Type B pancreatic cell (in vitro differentiated cells): ENCODE results near the gene DSCAM. TPM values are rescaled to one million over a fixed set of nuclear protein-coding genes. Genes with fewer than 3 reads are reported as not detected.

Source experiments
- DNase-seq: peaks from one replicate; pipeline ENCODE4 v3.0.0; 2021; ENCODE audit warnings: mixed read lengths; ENCODE audit not compliant: unreplicated experiment; ENCODE audit errors: extremely low spot score
- H3K27ac Mint-ChIP-seq: 2 replicates; pipeline ENCODE4 v1.8.0; 2021; ENCODE audit warnings: mild to moderate bottlenecking, mixed read lengths
- H3K27me3 Mint-ChIP-seq: 2 replicates; pipeline ENCODE4 v1.8.0; 2021; ENCODE audit warnings: mixed read lengths
- H3K36me3 Mint-ChIP-seq: 2 replicates; pipeline ENCODE4 v1.8.0; 2021; ENCODE audit warnings: mixed read lengths
- H3K4me1 Mint-ChIP-seq: one replicate; pipeline ENCODE4 v1.8.0; 2021; ENCODE audit warnings: mixed read lengths; ENCODE audit not compliant: unreplicated experiment
- H3K4me3 Mint-ChIP-seq: 2 replicates; pipeline ENCODE4 v1.8.0; 2021; ENCODE audit warnings: mild to moderate bottlenecking, mixed read lengths
- H3K9me3 Mint-ChIP-seq: 2 replicates; pipeline ENCODE4 v1.8.0; 2021; ENCODE audit warnings: mixed read lengths
- total RNA-seq: library from RNA; stranded (reverse); gene quantifications from 2 replicates; pipeline ENCODE4 v1.2.1, GENCODE V29; 2021; ENCODE audit warnings: low replicate concordance
- TF ChIP-seq, protein P1 (sequence below): fragments of 200-600 bp; sonication (generic); conservative IDR thresholded peaks from 2 replicates; pipeline ENCODE4 v1.5.0; 2021; ENCODE audit warnings: antibody characterized with exemption, mild to moderate bottlenecking

Gene DSCAM
- total RNA-seq, 1 donor from 2014 or later = 1.4 TPM

DNA sequence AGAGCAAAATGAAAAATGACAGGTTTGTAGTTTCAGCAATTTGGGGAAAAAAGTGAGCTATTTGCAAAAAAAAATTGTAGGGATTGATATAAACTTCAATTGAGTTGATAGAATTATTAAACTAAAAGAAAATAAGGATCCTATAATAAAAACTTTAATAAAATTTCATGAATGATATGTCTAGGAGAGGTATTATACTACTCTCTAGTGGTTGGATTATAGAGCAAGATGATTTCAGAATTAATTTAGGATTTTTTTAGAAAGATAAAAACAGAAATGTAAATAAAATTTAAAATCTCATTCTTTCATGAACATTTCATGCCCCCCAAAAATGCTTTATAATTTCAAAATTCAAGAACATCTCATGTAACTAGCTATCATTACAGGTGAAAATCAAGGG, 430.4 kb downstream of the DSCAM start:
- TF ChIP-seq, protein P1, sequence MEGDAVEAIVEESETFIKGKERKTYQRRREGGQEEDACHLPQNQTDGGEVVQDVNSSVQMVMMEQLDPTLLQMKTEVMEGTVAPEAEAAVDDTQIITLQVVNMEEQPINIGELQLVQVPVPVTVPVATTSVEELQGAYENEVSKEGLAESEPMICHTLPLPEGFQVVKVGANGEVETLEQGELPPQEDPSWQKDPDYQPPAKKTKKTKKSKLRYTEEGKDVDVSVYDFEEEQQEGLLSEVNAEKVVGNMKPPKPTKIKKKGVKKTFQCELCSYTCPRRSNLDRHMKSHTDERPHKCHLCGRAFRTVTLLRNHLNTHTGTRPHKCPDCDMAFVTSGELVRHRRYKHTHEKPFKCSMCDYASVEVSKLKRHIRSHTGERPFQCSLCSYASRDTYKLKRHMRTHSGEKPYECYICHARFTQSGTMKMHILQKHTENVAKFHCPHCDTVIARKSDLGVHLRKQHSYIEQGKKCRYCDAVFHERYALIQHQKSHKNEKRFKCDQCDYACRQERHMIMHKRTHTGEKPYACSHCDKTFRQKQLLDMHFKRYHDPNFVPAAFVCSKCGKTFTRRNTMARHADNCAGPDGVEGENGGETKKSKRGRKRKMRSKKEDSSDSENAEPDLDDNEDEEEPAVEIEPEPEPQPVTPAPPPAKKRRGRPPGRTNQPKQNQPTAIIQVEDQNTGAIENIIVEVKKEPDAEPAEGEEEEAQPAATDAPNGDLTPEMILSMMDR = no peak
- H3K4me1 Mint-ChIP-seq = no peaks in the 10 kb centered on the region
- H3K36me3 Mint-ChIP-seq = no peaks in the 10 kb centered on the region
- no peak overlapping the region for H3K4me3 Mint-ChIP-seq
- H3K9me3 Mint-ChIP-seq = peaks cover 25% of the 10 kb centered on the region
- no peak for DNase-seq
- H3K27me3 Mint-ChIP-seq = no peaks in the 10 kb centered on the region
- no peak overlapping the region for H3K27ac Mint-ChIP-seq

DNA sequence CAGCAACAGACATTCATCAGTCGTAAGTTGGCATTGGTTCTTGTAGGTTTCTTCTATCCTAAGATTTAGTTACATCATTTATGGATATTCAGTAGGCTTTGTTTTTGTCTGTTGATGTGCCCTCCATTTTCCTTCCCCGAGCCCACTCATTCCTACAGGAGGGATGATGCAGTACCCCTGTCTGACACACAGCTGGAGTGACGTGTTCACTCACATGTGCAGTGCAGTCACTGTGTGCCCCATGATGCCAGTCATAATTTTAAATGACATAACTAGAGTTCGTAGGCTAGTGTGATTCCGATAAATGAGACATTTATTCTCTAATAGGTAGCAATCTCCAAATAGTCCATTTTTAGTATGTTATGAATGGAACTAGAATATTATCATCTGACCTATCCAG, 438.4 kb downstream of the DSCAM start:
- no peak overlapping the region for H3K27ac Mint-ChIP-seq
- no peak overlapping the region for H3K4me3 Mint-ChIP-seq
- H3K4me1 Mint-ChIP-seq = peaks cover 8% of the 10 kb centered on the region
- H3K9me3 Mint-ChIP-seq = peaks cover 15% of the 10 kb centered on the region
- no peak for DNase-seq
- peaks cover 3% of the 10 kb centered on the region for H3K27me3 Mint-ChIP-seq
- TF ChIP-seq, protein P1 = no peak
- H3K36me3 Mint-ChIP-seq = no peaks in the 10 kb centered on the region

DNA sequence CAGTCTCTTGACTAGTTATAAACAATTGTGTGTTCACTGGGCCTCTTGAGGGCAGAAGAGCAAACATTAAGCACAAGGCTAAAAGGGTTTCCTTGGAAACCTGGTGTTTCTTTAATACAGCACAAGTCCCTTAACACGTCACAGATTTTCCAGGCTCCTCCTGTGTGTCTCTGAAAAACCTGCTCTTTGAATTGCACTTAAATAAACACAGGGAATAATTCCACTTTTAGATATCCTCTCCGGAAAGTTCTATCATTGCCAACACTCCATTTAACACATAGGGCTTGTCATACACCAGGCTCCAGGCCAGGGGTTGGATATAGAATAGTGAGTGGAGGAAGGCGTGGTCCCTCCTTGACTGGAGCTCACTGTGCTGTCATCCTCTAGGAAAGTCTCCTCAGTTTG, 442.6 kb downstream of the DSCAM start:
- H3K27ac Mint-ChIP-seq = no peak overlapping the region
- H3K36me3 Mint-ChIP-seq = no peaks in the 10 kb centered on the region
- peaks cover 8% of the 10 kb centered on the region for H3K4me1 Mint-ChIP-seq
- peaks cover 3% of the 10 kb centered on the region for H3K27me3 Mint-ChIP-seq
- H3K9me3 Mint-ChIP-seq = no peaks in the 10 kb centered on the region
- TF ChIP-seq, protein P1 = no peak
- H3K4me3 Mint-ChIP-seq = no peak overlapping the region
- no peak for DNase-seq

DNA sequence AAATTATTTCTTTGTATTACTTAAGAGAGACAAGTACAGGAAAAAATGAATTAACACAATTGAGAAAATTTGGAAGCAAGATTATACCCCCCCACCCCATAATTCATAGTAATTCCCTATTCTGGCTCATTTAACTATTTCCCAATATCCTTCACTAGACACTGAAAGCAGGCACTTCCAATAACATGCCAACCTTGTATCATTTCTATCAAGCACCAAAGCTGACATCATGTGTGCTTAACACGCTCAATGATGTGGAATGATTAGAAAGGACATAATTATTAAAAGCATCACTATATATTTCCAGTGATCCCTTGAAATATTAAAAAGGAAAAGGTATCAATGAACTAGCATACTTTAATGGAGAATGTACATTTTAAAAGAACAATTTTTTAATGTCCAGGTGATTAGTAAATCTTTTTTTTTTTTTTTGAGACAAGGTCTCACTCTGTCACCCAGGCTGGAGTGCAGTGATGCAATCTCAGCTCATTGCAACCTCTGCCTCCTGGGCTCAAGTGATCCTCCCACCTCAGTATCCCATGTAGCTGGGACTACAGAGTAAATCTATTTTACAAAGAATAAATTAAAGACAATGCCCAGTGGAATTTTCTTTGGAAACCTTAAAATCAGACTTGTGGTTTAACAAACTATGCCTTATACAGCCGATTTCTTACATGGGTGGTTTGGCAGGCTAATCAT, 443.9 kb downstream of the DSCAM start:
- H3K4me3 Mint-ChIP-seq = no peak overlapping the region
- H3K36me3 Mint-ChIP-seq = no peaks in the 10 kb centered on the region
- no peak for DNase-seq
- H3K9me3 Mint-ChIP-seq = no peaks in the 10 kb centered on the region
- H3K27ac Mint-ChIP-seq = no peak overlapping the region
- H3K27me3 Mint-ChIP-seq = no peaks in the 10 kb centered on the region
- TF ChIP-seq, protein P1 = no peak
- peaks cover 8% of the 10 kb centered on the region for H3K4me1 Mint-ChIP-seq

DNA sequence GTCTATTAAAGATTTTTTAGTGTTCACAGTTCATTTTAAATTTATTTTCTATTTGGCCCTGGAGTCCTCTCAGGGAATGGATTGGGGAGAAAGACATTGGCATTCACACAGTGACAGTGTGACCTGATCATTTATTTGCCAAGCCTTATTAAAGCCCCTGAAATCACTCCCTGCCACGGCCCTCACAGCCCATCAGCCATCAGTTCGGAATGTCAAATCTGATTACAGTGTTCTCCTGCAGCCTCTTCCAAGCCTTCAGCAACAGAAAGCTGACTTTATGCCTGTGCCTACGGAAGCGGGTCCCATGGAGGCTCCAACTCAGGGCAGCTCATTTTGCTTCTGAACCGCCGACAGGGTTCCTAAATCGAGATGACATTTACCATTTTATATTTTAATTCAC, 451.2 kb downstream of the DSCAM start:
- Mint-ChIP-seq H3K27ac (no peak overlapping the region), H3K27me3 (peaks cover 5% of the 10 kb centered on the region)

More for the DNA sequence above, 451.2 kb downstream of the DSCAM start:
- TF ChIP-seq, protein P1 = no peak
- Mint-ChIP-seq H3K4me1 (no peaks in the 10 kb centered on the region), H3K9me3 (no peaks in the 10 kb centered on the region), H3K36me3 (peaks cover 4% of the 10 kb centered on the region), H3K4me3 (no peak overlapping the region)
- no peak for DNase-seq
